Mesodermal cell (in vitro differentiated cells): ENCODE measurements around the gene APOO.
"Not testable (repeated sequence)": the region's sequence is repeated elsewhere in the genome, so short reads cannot be mapped to it uniquely, and the experiment has no call there.

Experiments
- H3K27ac ChIP-seq: 2 replicates; pipeline ENCODE4 v1.7.0; 2013; ENCODE audit warnings: mild to moderate bottlenecking, low read depth, low read length, moderate library complexity; ENCODE audit not compliant: severe bottlenecking
- H3K36me3 ChIP-seq: 2 replicates; pipeline ENCODE4 v1.7.1; 2013; ENCODE audit warnings: mild to moderate bottlenecking, low read length, moderate library complexity; ENCODE audit not compliant: control insufficient read depth, insufficient read depth
- H3K4me1 ChIP-seq: one replicate; pipeline ENCODE4 v1.7.1; 2013; ENCODE audit warnings: mild to moderate bottlenecking, low read length; ENCODE audit not compliant: insufficient read depth, control insufficient read depth, poor library complexity, severe bottlenecking
- H3K4me3 ChIP-seq: 2 replicates; pipeline ENCODE4 v1.7.0; 2013; ENCODE audit warnings: low read length, control low read depth, mild to moderate bottlenecking; ENCODE audit not compliant: insufficient read depth, poor library complexity, severe bottlenecking; ENCODE audit errors: extremely low read depth
- H3K9me3 ChIP-seq: 2 replicates; pipeline ENCODE4 v1.7.1; 2013; ENCODE audit warnings: mild to moderate bottlenecking, low read length, moderate library complexity; ENCODE audit not compliant: control insufficient read depth
- WGBS, 2 experiments: methylation state at CpG; one replicate each; pipeline ENCODE4 v1.1.5; 2013; ENCODE audit warnings: missing lambda C conversion rate in 2 of 2; ENCODE audit not compliant: insufficient coverage in 2 of 2; 5-methylcytosine and 5-hydroxymethylcytosine counted together

The APOO gene

GRCh38 chrX:23902419-23902818 is 5.3 kb downstream of the APOO start:
- Histone ChIP-seq H3K4me3 (no peak overlapping the region), H3K9me3 (no peaks in the 10 kb centered on the region), H3K27ac (peak overlapping the region; percentile 36), H3K36me3 (no peaks in the 10 kb centered on the region), H3K4me1 (peaks cover 30% of the 10 kb centered on the region)
- WGBS, 2 experiments = no CpG with 5 or more reads among the region's 2 CpGs

- peaks cover 30% of the 10 kb centered on the region for H3K4me1 ChIP-seq
- no CpG with 5 or more reads among the region's 1 CpG for WGBS, 2 experiments
- H3K27ac ChIP-seq = no peak overlapping the region
- H3K36me3 ChIP-seq = no peaks in the 10 kb centered on the region
- no peaks in the 10 kb centered on the region for H3K9me3 ChIP-seq
- H3K4me3 ChIP-seq = no peak overlapping the region
Measured at GRCh38 chrX:23901805-23902204, 5.9 kb downstream of the APOO start.

DNA sequence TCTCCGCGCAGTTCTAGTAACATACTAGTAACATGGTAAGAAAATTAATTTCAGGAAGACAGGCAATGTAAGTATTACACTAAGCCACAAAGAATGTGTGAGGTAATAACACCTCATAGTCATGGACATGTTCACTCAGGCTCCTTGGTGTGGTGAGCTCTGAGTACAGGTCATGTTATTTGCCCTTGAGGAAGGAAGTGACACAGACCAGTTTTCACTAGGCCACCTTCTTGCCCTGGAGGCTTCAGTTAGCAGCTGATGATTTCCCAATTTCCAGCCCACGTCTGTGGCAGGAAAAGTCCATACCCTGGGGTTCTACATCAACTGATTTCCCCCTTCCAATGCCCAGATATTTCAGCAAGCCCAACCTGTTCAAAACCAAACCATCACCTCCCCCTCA is 6.7 kb downstream of the APOO start:
- Histone ChIP-seq H3K4me1 (peaks cover 30% of the 10 kb centered on the region), H3K36me3 (no peaks in the 10 kb centered on the region), H3K9me3 (no peaks in the 10 kb centered on the region), H3K4me3 (no peak overlapping the region), H3K27ac (peak overlapping the region; percentile 45)
- 80% methylated on average over 1 of the region's 3 CpGs; no CpG with 5 or more reads in 1 of the 2 experiments for WGBS, 2 experiments

DNA sequence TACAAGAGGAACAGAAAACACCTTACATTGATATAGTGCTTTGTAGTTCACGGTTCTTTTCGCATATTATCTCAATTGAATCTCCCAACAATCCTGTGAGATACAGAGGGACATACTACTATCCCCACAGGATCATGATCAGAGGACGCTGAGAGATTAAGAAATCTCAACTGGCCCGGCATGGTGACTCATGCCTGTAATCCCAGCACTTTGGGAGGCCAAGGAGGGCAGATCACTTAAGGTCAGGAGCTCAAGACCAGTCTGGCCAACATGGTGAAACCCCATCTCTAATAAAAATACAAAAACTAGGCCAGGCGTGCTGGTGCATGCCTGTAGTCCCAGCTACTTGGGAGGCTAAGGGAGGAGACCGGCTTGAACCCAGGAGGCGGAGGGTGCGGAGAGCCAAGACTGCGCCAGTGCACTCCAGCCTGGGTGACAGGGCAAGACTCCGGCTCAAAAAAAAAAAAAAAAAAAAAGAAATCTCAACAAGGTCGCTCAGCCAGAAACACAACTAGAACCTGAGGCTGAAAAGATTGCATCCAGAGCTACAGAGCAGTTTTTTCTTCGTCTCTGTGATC is 7.4 kb downstream of the APOO start:
- H3K36me3 ChIP-seq = no peaks in the 10 kb centered on the region
- no peaks in the 10 kb centered on the region for H3K9me3 ChIP-seq
- peak overlapping the region; percentile 45 for H3K27ac ChIP-seq
- 70 to 100% methylated on average over 1 to 2 of the region's 12 CpGs for WGBS, 2 experiments
- H3K4me3 ChIP-seq = no peak overlapping the region
- H3K4me1 ChIP-seq = peaks cover 30% of the 10 kb centered on the region

DNA sequence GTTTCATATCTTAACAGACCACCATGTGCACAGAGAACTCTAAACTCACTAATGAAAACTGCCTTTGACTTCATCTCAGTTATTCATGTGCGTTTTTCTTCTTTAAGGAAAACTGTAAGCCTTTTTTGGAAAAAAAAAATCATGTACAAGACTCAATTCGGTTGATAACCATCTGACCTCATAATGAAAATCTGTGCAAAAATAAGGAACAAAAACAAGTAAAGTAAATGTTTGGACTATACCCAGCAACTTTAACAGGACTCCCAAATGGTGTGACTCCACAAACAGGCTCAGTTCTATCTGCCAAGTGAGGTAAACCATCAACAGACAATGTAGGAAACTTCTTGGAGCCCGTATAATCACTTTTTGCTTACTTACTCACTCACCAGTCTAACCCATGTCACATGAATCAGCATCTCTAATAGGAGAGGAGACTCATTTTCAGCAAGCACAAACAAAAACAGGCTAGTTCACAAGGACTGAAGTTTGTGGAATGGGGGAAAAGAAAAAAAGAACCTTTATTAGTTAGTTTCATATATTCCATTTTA is 9.3 kb downstream of the APOO start:
- Histone ChIP-seq H3K27ac (peak overlapping the region; percentile 88), H3K9me3 (no peaks in the 10 kb centered on the region), H3K4me1 (peaks cover 30% of the 10 kb centered on the region), H3K4me3 (no peak overlapping the region), H3K36me3 (no peaks in the 10 kb centered on the region)
- WGBS, 2 experiments = no CpG with 5 or more reads among the region's 3 CpGs

- no peak overlapping the region for H3K27ac ChIP-seq
- no peak overlapping the region for H3K4me3 ChIP-seq
- peaks cover 24% of the 10 kb centered on the region for H3K4me1 ChIP-seq
- H3K9me3 ChIP-seq = no peaks in the 10 kb centered on the region
- no peaks in the 10 kb centered on the region for H3K36me3 ChIP-seq
- WGBS, 2 experiments = no CpG with 5 or more reads among the region's 2 CpGs
Measured at GRCh38 chrX:23896981-23897380, 10.8 kb downstream of the APOO start.

DNA sequence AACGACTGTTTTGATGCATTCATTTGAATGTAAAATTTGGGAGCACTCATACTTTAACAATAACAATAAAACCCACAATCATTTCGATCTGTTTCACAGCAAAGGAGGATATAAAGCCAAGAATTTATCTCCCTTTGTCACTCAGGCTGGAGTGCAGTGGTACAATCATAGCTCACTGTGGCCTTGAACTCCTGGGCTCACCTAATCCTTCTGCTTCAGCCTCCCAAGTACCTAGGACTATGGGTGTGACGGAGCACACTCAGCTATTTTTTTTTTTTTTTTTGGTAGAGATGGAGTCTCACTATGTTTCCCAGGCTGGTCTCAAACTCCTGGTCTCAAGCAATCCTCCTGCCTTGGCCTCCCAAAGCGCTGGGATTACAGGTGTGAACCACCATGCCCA is 11.2 kb downstream of the APOO start:
- 83% methylated on average over 1 of the region's 4 CpGs; no CpG with 5 or more reads in 1 of the 2 experiments for WGBS, 2 experiments
- H3K36me3 ChIP-seq, H3K4me3 ChIP-seq, H3K9me3 ChIP-seq, H3K27ac ChIP-seq: not testable (repeated sequence)
- peaks cover 21% of the 10 kb centered on the region for H3K4me1 ChIP-seq

GRCh38 chrX:23894993-23895392 is 12.7 kb downstream of the APOO start:
- H3K4me1 ChIP-seq, H3K27ac ChIP-seq, H3K36me3 ChIP-seq, H3K9me3 ChIP-seq, H3K4me3 ChIP-seq: not testable (repeated sequence)
- 100% methylated on average over 4 of the region's 6 CpGs; no CpG with 5 or more reads in 1 of the 2 experiments for WGBS, 2 experiments

- no peak overlapping the region for H3K4me3 ChIP-seq
- 96% methylated on average over 4 of the region's 4 CpGs; no CpG with 5 or more reads in 1 of the 2 experiments for WGBS, 2 experiments
- no peaks in the 10 kb centered on the region for H3K9me3 ChIP-seq
- no peak overlapping the region for H3K27ac ChIP-seq
- H3K36me3 ChIP-seq = no peaks in the 10 kb centered on the region
- H3K4me1 ChIP-seq = no peaks in the 10 kb centered on the region
Measured at GRCh38 chrX:23890933-23891332, 16.8 kb downstream of the APOO start.

DNA sequence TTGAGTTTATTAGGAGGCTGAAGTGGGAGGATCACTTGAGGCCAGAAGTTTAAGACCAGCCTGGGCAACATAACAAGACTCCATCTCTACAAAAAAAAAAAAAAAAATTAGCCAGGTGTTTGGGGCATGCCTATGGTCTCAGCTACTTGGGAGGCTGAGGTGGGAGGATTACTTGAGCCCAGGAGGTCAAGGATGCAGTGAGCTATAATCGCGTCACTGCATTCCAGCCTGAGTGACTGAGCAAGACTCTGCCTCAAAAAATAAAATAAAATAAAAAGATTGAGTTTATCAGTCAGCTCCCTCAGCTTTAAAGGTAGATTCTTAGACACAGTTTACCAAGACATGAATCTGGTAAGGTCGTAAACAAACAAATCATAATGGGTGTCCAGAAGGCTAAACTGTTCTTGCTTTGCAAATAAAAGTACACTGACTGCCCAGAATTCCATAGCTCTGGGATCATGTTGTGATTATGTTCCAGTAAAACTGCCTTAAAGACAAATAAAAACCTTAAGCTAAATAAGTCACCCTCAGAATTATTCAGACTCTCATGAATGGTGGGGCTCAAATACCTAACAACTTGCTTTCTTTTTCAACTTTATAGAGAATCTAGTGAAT is 18.7 kb downstream of the APOO start:
- Histone ChIP-seq H3K27ac (no peak overlapping the region), H3K36me3 (no peaks in the 10 kb centered on the region), H3K4me3 (no peak overlapping the region), H3K9me3 (no peaks in the 10 kb centered on the region), H3K4me1 (peaks cover 8% of the 10 kb centered on the region)
- WGBS, 2 experiments = no CpG with 5 or more reads among the region's 3 CpGs

GRCh38 chrX:23887918-23888317 is 19.8 kb downstream of the APOO start:
- no peak overlapping the region for H3K27ac ChIP-seq
- peaks cover 11% of the 10 kb centered on the region for H3K4me1 ChIP-seq
- no peaks in the 10 kb centered on the region for H3K36me3 ChIP-seq
- 100% methylated on average over 1 of the region's 4 CpGs; no CpG with 5 or more reads in 1 of the 2 experiments for WGBS, 2 experiments
- H3K4me3 ChIP-seq = no peak overlapping the region
- H3K9me3 ChIP-seq = no peaks in the 10 kb centered on the region
